Stimulated activated CD8-positive, alpha-beta memory T cell treated with anti-CD3 and anti-CD28 coated beads, Interleukin-7, amount 100 ng/mL, for 1 hour (primary cell): ENCODE data around the gene CPZ.

ENCODE experiments used
- DNase-seq, 2 donors: peaks; one replicate each; pipeline ENCODE4 v3.0.0-alpha.2; 2020; ENCODE audit warnings: low read depth in 2 of 2

Gene CPZ

GRCh38 chr4:8639021-8639420 lies 46.5 kb downstream of the CPZ start:
- no peak for DNase-seq

- DNase-seq = no peak
Measured at GRCh38 chr4:8639777-8640720, 47.5 kb downstream of the CPZ start.

GRCh38 chr4:8640816-8641215 lies 48.3 kb downstream of the CPZ start:
- DNase-seq = no peak

GRCh38 chr4:8641256-8641655 lies 48.7 kb downstream of the CPZ start:
- no peak for DNase-seq

GRCh38 chr4:8641931-8642650 lies 49.5 kb downstream of the CPZ start:
- DNase-seq = no peak

GRCh38 chr4:8642651-8643321 lies 50.2 kb downstream of the CPZ start:
- no peak for DNase-seq

GRCh38 chr4:8643441-8643840 lies 50.9 kb downstream of the CPZ start:
- DNase-seq = no peak

GRCh38 chr4:8643986-8644385 lies 51.4 kb downstream of the CPZ start:
- DNase-seq = no peak

GRCh38 chr4:8644461-8644891 lies 51.9 kb downstream of the CPZ start:
- DNase-seq = no peak

GRCh38 chr4:8644966-8645752 lies 52.6 kb downstream of the CPZ start:
- no peak for DNase-seq

GRCh38 chr4:8645753-8646124 lies 53.2 kb downstream of the CPZ start:
- no peak for DNase-seq

- DNase-seq = no peak
Measured at GRCh38 chr4:8646296-8647093, 53.9 kb downstream of the CPZ start.

GRCh38 chr4:8647094-8647570 lies 54.6 kb downstream of the CPZ start:
- no peak for DNase-seq

- DNase-seq = no peak
Measured at GRCh38 chr4:8647626-8648025, 55.1 kb downstream of the CPZ start.

- DNase-seq = no peak
Measured at GRCh38 chr4:8648296-8648695, 55.7 kb downstream of the CPZ start.

- DNase-seq = no peak
Measured at GRCh38 chr4:8648816-8649630, 56.5 kb downstream of the CPZ start.

GRCh38 chr4:8649631-8650361 lies 57.2 kb downstream of the CPZ start:
- DNase-seq = no peak

GRCh38 chr4:8651661-8652180 lies 59.2 kb downstream of the CPZ start:
- DNase-seq = no peak
